ENCODE data around the gene USO1.

USO1 gene

GRCh38 chr4:75858721-75859120 lies 134.3 kb downstream of the USO1 start:
- Mint-ChIP-seq H3K27ac (no peak overlapping the region), H3K4me1 (ENCODE audit: low read depth) (no peaks in the 10 kb centered on the region), H3K4me3 (no peak overlapping the region), H3K27me3 (peaks cover under 1% of the 10 kb centered on the region), H3K36me3 (ENCODE audit: low read depth) (no peaks in the 10 kb centered on the region), H3K9me3 (no peaks in the 10 kb centered on the region)
- intact Hi-C loops (cut with micrococcal nuclease), result no loop called here

GRCh38 chr4:75860606-75861005 lies 136.2 kb downstream of the USO1 start:
- intact Hi-C loops (cut with micrococcal nuclease), result no loop called here
- H3K4me1 Mint-ChIP-seq (ENCODE audit: low read depth), result no peaks in the 10 kb centered on the region
- H3K4me3 Mint-ChIP-seq, result no peak overlapping the region
- no peaks in the 10 kb centered on the region for H3K9me3 Mint-ChIP-seq
- H3K27me3 Mint-ChIP-seq, result peaks cover 4% of the 10 kb centered on the region
- no peak overlapping the region for H3K27ac Mint-ChIP-seq
- no peaks in the 10 kb centered on the region for H3K36me3 Mint-ChIP-seq (ENCODE audit: low read depth)
